Testis (tissue), 3 donors: ENCODE results near the gene PJA2. TPM values are rescaled to one million over a fixed set of nuclear protein-coding genes. Genes with fewer than 3 reads are reported as not detected.
A peak's percentile ranks its signal among the peaks of the same experiment; 100 is the strongest.

Experiments
- DNase-seq: peaks from one replicate; pipeline ENCODE4 v3.0.0-alpha.2; 2019
- H3K27ac ChIP-seq, 2 donors: fragments of 200-600 bp; sonication (generic); one replicate each; pipeline ENCODE4 v1.5.1; 2019
- H3K27me3 ChIP-seq: fragments of 200-600 bp; sonication (generic); one replicate; pipeline ENCODE4 v1.5.1; 2019
- H3K36me3 ChIP-seq: fragments of 200-600 bp; sonication (generic); one replicate; pipeline ENCODE4 v1.5.1; 2017; ENCODE audit warnings: low read depth; ENCODE audit errors: missing control alignments
- H3K4me1 ChIP-seq: fragments of 200-600 bp; sonication (generic); one replicate; pipeline ENCODE4 v1.5.1; 2019
- H3K4me3 ChIP-seq, 2 donors: fragments of 200-600 bp; sonication (generic); one replicate each; pipeline ENCODE4 v1.5.1; 2017 to 2019
- H3K9me3 ChIP-seq: fragments of 200-600 bp; sonication (generic); one replicate; pipeline ENCODE4 v1.5.1; 2017
- POLR2A ChIP-seq: fragments of 450-650 bp; IDR thresholded peaks from one replicate; pipeline ENCODE4 v1.6.1; 2017; ENCODE audit warnings: antibody characterized with exemption, mild to moderate bottlenecking, moderate library complexity
- WGBS, 2 donors: methylation state at CpG; one replicate each; pipeline ENCODE4 v1.1.5; 2018; 5-methylcytosine and 5-hydroxymethylcytosine counted together
- intact Hi-C: fragments of 100-400 bp; cut with DNase I; formaldehyde crosslinking; loops from one replicate; pipeline ENCODE4 v1.15.1; 2023; ENCODE audit warnings: low total_unique reads
- polyA plus RNA-seq: library from polyadenylated mRNA; stranded (reverse); fragments of 350-450 nt; fragmentation: Illumina TruSeq; extraction: RNeasy Lipid Tissue Mini Kit (QIAGEN cat#74804); gene quantifications from one replicate; pipeline ENCODE4 v1.2.3, GENCODE V29; 2014; ENCODE audit warnings: low read depth, low replicate concordance; ENCODE audit not compliant: insufficient read depth
- total RNA-seq, 2 donors: library from RNA; depleted of rRNA; stranded (reverse); fragments of >200 nt; gene quantifications; one replicate each; pipeline ENCODE4 v1.2.3, GENCODE V29; 2016
- TF ChIP-seq, protein P1 (sequence below), 3 experiments: fragments of 450-650 bp in 2 of 3; fragments of 200-600 bp in 1 of 3; sonication (generic) in 1 of 3; IDR thresholded peaks; one replicate each; pipeline ENCODE4 v1.5.1; 2016 to 2019; ENCODE audit warnings: antibody characterized with exemption in 3 of 3, mild to moderate bottlenecking in 2 of 3, moderate library complexity in 1 of 3

Gene PJA2
- total and polyA plus RNA-seq, 3 donors from 2014 or later: 77.3 to 112 (median 105) TPM

GRCh38 chr5:109326919-109327318 lies 82.9 kb downstream of the PJA2 start:
- no peak overlapping the region for H3K4me3 ChIP-seq
- H3K9me3 ChIP-seq: no peaks in the 10 kb centered on the region
- intact Hi-C loops: no loop called here
- TF ChIP-seq POLR2A: no peak
- TF ChIP-seq, protein P1, sequence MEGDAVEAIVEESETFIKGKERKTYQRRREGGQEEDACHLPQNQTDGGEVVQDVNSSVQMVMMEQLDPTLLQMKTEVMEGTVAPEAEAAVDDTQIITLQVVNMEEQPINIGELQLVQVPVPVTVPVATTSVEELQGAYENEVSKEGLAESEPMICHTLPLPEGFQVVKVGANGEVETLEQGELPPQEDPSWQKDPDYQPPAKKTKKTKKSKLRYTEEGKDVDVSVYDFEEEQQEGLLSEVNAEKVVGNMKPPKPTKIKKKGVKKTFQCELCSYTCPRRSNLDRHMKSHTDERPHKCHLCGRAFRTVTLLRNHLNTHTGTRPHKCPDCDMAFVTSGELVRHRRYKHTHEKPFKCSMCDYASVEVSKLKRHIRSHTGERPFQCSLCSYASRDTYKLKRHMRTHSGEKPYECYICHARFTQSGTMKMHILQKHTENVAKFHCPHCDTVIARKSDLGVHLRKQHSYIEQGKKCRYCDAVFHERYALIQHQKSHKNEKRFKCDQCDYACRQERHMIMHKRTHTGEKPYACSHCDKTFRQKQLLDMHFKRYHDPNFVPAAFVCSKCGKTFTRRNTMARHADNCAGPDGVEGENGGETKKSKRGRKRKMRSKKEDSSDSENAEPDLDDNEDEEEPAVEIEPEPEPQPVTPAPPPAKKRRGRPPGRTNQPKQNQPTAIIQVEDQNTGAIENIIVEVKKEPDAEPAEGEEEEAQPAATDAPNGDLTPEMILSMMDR (IDR thresholded peaks at IDR 0.05): no peak
- no peaks in the 10 kb centered on the region for H3K36me3 ChIP-seq
- H3K27me3 ChIP-seq: no peaks in the 10 kb centered on the region
- peak; percentile 26 for DNase-seq
- peaks cover 11% of the 10 kb centered on the region for H3K4me1 ChIP-seq
- H3K27ac ChIP-seq: peak overlapping the region in 1 of 2 donors; percentile 51
- WGBS, 2 donors: 42 to 53% methylated on average over 4 of the region's 4 CpGs

DNA sequence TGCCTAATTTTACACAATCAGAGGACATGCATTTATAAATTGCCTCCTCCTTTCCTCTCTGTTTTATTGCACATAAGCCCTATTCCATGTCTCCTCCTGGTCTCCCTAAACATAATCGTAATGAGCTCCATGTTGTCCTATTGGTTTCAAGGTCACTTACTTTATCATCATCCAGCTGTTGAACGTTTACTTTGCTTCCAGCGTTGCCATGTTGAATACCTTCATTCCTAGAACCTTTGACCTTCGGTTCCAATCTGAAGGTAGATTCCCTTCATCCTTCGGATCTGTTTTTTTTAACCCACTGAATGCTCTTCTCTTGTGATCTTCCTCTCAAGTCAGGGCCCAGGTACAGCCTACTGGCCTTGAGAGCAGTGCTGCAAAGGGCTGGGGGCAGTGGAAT lies 84.3 kb downstream of the PJA2 start:
- TF ChIP-seq POLR2A: no peak
- TF ChIP-seq, protein P1 (IDR thresholded peaks at IDR 0.05): no peak
- WGBS, 2 donors: 34 to 41% methylated on average over 5 of the region's 5 CpGs
- DNase-seq: no peak
- H3K36me3 ChIP-seq: no peaks in the 10 kb centered on the region
- intact Hi-C loops: no loop called here
- no peak overlapping the region for H3K4me3 ChIP-seq
- no peaks in the 10 kb centered on the region for H3K9me3 ChIP-seq
- peak overlapping the region in 1 of 2 donors; percentile 37 for H3K27ac ChIP-seq
- H3K4me1 ChIP-seq: peaks cover 11% of the 10 kb centered on the region
- H3K27me3 ChIP-seq: no peaks in the 10 kb centered on the region

GRCh38 chr5:109324931-109325330 lies 84.8 kb downstream of the PJA2 start:
- Histone ChIP-seq H3K9me3 (no peaks in the 10 kb centered on the region), H3K36me3 (no peaks in the 10 kb centered on the region), H3K27ac (peak overlapping the region; percentile 4 to 37), H3K4me3 (no peak overlapping the region), H3K27me3 (no peaks in the 10 kb centered on the region), H3K4me1 (peaks cover 11% of the 10 kb centered on the region)
- no peak for DNase-seq
- TF ChIP-seq, protein P1 (IDR thresholded peaks at IDR 0.05): no peak
- no peak for TF ChIP-seq POLR2A
- intact Hi-C loops: no loop called here
- 44 to 48% methylated on average over 5 of the region's 5 CpGs for WGBS, 2 donors

- peak overlapping the region; percentile 4 to 37 for H3K27ac ChIP-seq
- intact Hi-C loops: no loop called here
- WGBS, 2 donors: 50 to 54% methylated on average over 6 to 7 of the region's 7 CpGs
- TF ChIP-seq, protein P1 (IDR thresholded peaks at IDR 0.05): no peak
- no peak for TF ChIP-seq POLR2A
- DNase-seq: no peak
- H3K27me3 ChIP-seq: no peaks in the 10 kb centered on the region
- no peaks in the 10 kb centered on the region for H3K9me3 ChIP-seq
- H3K4me1 ChIP-seq: peaks cover 11% of the 10 kb centered on the region
- H3K36me3 ChIP-seq: no peaks in the 10 kb centered on the region
- H3K4me3 ChIP-seq: no peak overlapping the region
Measured at GRCh38 chr5:109324351-109324750, 85.4 kb downstream of the PJA2 start.

DNA sequence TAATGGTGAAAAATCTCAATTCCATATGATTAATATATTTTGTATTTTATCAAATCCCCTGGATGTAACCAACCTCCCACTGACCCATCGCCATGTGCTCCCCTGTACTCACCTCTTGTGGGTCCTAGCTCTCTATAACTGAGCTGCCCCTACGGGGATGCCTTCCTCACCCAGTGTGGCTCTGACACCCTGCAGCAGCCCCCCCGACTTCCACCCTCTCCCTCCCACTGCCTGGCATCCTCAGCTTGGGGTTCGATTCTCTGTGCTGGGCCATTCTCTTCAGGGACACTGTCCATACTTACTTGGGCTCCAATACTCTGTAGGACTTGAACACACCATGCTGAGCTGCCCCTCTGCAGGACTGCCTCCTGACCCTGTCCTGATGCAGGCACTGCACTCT lies 87.1 kb downstream of the PJA2 start:
- Histone ChIP-seq H3K27me3 (no peaks in the 10 kb centered on the region), H3K4me3 (no peak overlapping the region), H3K4me1 (peaks cover 10% of the 10 kb centered on the region), H3K36me3 (no peaks in the 10 kb centered on the region), H3K9me3 (no peaks in the 10 kb centered on the region), H3K27ac (no peak overlapping the region)
- DNase-seq: no peak
- no peak for TF ChIP-seq POLR2A
- TF ChIP-seq, protein P1 (IDR thresholded peaks at IDR 0.05): no peak
- WGBS, 2 donors: 97% methylated on average over 4 of the region's 4 CpGs
- intact Hi-C loops: no loop called here
